Measurements from ENCODE around the gene ZNF597. TPM values are rescaled to one million over a fixed set of nuclear protein-coding genes. Genes with fewer than 3 reads are reported as not detected.

Gene ZNF597, protein sequence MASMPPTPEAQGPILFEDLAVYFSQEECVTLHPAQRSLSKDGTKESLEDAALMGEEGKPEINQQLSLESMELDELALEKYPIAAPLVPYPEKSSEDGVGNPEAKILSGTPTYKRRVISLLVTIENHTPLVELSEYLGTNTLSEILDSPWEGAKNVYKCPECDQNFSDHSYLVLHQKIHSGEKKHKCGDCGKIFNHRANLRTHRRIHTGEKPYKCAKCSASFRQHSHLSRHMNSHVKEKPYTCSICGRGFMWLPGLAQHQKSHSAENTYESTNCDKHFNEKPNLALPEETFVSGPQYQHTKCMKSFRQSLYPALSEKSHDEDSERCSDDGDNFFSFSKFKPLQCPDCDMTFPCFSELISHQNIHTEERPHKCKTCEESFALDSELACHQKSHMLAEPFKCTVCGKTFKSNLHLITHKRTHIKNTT
- total RNA-seq: 3.0 and 3.3 TPM in 2 replicates

DNA sequence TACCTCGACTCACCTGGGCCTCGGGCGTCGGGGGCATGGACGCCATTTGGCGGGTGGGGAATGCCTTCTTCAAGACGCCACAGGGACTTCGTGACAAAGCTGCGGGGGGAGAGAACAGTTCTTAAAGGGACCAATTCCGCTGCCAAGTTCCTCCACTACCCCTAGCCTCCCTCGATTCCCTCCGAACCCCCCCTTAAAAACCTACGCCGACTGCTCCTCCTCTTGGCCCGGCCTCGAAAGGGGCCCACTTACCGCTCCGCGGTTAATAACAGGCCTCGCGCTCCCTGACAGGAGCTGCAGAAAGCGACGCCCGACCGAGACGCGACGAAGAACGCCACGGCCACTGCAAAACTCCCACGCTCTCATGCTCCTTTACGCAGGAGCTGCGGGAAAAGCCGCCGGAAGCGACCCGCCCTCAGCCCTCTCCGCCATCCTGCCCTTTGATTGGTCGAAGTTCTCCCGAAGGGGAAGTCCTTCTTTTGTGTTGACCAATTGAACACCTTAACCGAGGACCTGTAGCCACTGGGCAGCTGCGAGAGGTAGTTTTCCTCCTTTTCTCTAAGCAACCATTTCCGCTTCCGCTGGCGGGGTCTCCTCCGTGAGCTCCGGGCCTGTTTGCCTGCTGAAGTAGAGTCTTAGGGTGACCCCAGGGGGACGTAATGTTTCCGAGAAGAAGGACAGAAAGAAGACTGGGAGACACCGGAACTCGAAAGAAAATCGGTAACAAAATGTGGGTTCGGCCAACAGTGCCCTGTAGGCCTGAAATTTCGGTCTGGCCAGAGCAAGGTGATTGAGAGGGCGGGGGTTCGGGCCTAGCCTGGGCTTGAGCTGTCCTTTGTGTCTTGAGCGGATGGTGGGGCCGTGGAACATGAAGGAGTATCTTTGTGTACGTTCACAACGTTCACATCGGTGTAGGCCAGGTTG is at the start of gene ZNF597, which contains the start of gene NAA60:
Gene ZNF597, minus strand, starts transcription at position 397 of the 924 bp plus-strand sequence. Its CDS starts 351 bp downstream, at position 46.
Gene NAA60, plus strand, starts transcription at position 573 of the 924 bp plus-strand sequence. CDS start 32,548 bp downstream, outside the sequence.

DNA sequence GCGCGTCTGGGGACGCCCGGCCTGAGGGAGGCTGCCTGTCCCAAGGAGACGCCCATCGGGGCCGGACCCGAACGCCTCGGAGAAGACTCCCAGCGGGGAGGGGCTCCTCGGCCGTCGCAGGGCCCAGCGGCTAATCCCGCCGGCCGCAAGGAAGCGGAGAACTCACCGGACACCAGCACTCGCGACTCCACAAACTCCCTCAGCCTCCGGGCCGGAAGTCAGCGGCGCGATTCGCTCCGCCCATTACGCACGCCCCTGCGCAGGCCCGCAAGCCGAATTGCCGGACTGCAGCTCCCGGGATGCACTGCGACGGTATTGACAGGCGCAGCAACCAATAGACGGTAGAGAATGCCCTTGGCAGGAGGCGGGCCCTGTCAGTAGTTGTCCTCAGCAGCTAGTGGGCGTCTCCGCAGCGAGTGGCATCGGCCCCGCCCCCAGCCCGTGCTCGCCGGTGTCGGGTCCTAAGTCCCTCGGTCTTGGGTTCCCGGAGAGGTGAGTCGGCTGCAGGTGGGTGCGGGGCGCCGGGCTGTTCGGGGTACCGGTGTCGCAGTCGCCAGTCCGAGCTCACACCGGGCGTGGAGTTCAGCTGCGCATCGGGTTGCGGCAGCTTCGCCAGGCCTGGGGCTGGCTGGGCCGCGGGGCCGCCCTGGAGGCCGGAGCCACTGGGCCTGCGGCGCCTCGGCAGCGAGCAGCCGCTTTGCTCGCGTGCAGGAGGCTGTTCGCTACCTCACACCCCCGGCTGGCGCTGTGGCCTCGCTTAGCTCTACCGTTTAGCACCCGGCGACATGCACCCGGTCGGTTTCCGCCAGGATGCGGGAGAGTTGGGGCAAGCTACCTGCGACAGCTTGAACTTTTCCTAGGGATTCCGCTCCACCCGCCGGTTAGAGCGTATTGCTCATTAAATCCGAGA is 42.3 kb downstream of the ZNF597 start, which contains the start of the genes ZNF174 and ZSCAN32:
Gene ZNF174, plus strand, starts transcription at position 437 of the 910 bp plus-strand sequence. CDS start 790 bp downstream, outside the sequence.
Gene ZSCAN32, minus strand, starts transcription at position 226 of the 910 bp plus-strand sequence. CDS start 3,447 bp downstream, outside the sequence.

Other genes starting within 250 kb of the ZNF597 start
- 8.0 and 10.1 TPM in 2 replicates for gene ZNF200, start 208.3 kb downstream of the ZNF597 start, total RNA-seq
- 0.14 TPM in 1 of 2 replicates, not detected in the other for gene MEFV, start 186.9 kb downstream of the ZNF597 start, total RNA-seq
- gene ZNF263, start 160.0 kb downstream of the ZNF597 start, total RNA-seq: 44.5 and 45.7 TPM in 2 replicates
- gene TIGD7, start 138.1 kb downstream of the ZNF597 start, total RNA-seq: 4.0 and 5.3 TPM in 2 replicates
- 14.0 and 19.3 TPM in 2 replicates for gene ZNF75A, start 138.0 kb downstream of the ZNF597 start, total RNA-seq
- gene OR2C1, start 87.6 kb downstream of the ZNF597 start, total RNA-seq: under 0.01 and 0.14 TPM in 2 replicates
- gene ZSCAN32, start 42.5 kb downstream of the ZNF597 start, total RNA-seq: 11.9 and 12.6 TPM in 2 replicates
- gene ZNF174, start 42.3 kb downstream of the ZNF597 start, total RNA-seq: 3.9 and 4.8 TPM in 2 replicates
- 12.5 and 17.5 TPM in 2 replicates for gene NAA60, start 176 bp upstream of the ZNF597 start, total RNA-seq
- not detected in 2 replicates for gene C16orf90, start 52.0 kb upstream of the ZNF597 start, total RNA-seq
- gene CLUAP1, start 57.5 kb upstream of the ZNF597 start, total RNA-seq: 17.2 and 18.7 TPM in 2 replicates
- gene NLRC3, start 133.9 kb upstream of the ZNF597 start, total RNA-seq: under 0.01 TPM in 2 replicates
- gene SLX4, start 168.1 kb upstream of the ZNF597 start, total RNA-seq: 4.8 and 9.0 TPM in 2 replicates
- 15.7 and 16.4 TPM in 2 replicates for gene DNASE1, start 211.2 kb upstream of the ZNF597 start, total RNA-seq

Measured in smooth muscle cell of the umbilical artery (primary cell).